ENCODE measurements around the gene MAML2. TPM values are rescaled to one million over a fixed set of nuclear protein-coding genes. Genes with fewer than 3 reads are reported as not detected.

MAML2 gene
- total RNA-seq, 2 experiments from 2014 or later, result 0.15 to 1.0 TPM

- ChIA-PET POLR2A (interaction anchor here (0.6 to 1.2 kb wide), 2 partner anchors 13 to 226 kb away, joined by 4 read pairs; no protein-coding TSS in a partner anchor), CTCF (ENCODE audit: unreplicated experiment) (interaction anchor here (0.5 to 0.6 kb wide), 2 partner anchors 43 to 70 kb away, joined by 3 read pairs; no protein-coding TSS in a partner anchor)
Measured at GRCh38 chr11:96322775-96323641, 20.0 kb downstream of the MAML2 start.

GRCh38 chr11:96321091-96321490 is 21.9 kb downstream of the MAML2 start:
- Histone ChIP-seq H3K9me3 (ENCODE audit: low read length) (no peaks in the 10 kb centered on the region), H3K36me3 (ENCODE audit: insufficient read depth, low read length) (no peaks in the 10 kb centered on the region), H4K20me1 (ENCODE audit: insufficient read depth, low read length) (no peaks in the 10 kb centered on the region), H3K9me2 (ENCODE audit: insufficient read depth, low read length) (no peaks in the 10 kb centered on the region), H3K4me2 (ENCODE audit: low read length) (no peak overlapping the region), H3K79me2 (ENCODE audit: insufficient read depth, low read depth, low read length) (no peaks in the 10 kb centered on the region), H3K27ac (ENCODE audit: low read depth, low read length, poor library complexity, severe bottlenecking) (no peak overlapping the region), H3K4me1 (ENCODE audit: insufficient read depth, low read length, poor library complexity, severe bottlenecking) (no peaks in the 10 kb centered on the region), H3K4me3 (ENCODE audit: low read depth, low read length, poor library complexity, severe bottlenecking) (no peak overlapping the region), H2AFZ (ENCODE audit: low read length) (no peak overlapping the region)
- ChIA-PET CTCF (ENCODE audit: unreplicated experiment) (no interaction called here), POLR2A (interaction anchor here (0.7 kb wide), 2 partner anchors 16 to 347 kb away, joined by 3 read pairs; no protein-coding TSS in a partner anchor)
- intact Hi-C loops (cut with micrococcal nuclease; ENCODE audit: unreplicated experiment), result no loop called here
- no peak for DNase-seq (ENCODE audit: low spot score)
- no TSS peak for BruUV-seq (replicated peaks)
- TF ChIP-seq EZH2phosphoT487 (IDR thresholded peaks at IDR 0.05; ENCODE audit: borderline replicate concordance, low read depth, low read length) (no peak), CTCF (conservative IDR thresholded peaks at IDR 0.05; ENCODE audit: low read length) (no peak)

More at GRCh38 chr11:96322775-96323641, 20.0 kb downstream of the MAML2 start:
- Histone ChIP-seq H3K79me2 (ENCODE audit: insufficient read depth, low read depth, low read length) (no peaks in the 10 kb centered on the region), H3K36me3 (ENCODE audit: insufficient read depth, low read length) (no peaks in the 10 kb centered on the region), H3K4me3 (ENCODE audit: low read depth, low read length, poor library complexity, severe bottlenecking) (no peak overlapping the region), H2AFZ (ENCODE audit: low read length) (no peak overlapping the region), H3K9me3 (ENCODE audit: low read length) (no peaks in the 10 kb centered on the region), H3K9me2 (ENCODE audit: insufficient read depth, low read length) (no peaks in the 10 kb centered on the region), H3K4me2 (ENCODE audit: low read length) (no peak overlapping the region), H3K27ac (ENCODE audit: low read depth, low read length, poor library complexity, severe bottlenecking) (no peak overlapping the region), H4K20me1 (ENCODE audit: insufficient read depth, low read length) (no peaks in the 10 kb centered on the region), H3K4me1 (ENCODE audit: insufficient read depth, low read length, poor library complexity, severe bottlenecking) (no peaks in the 10 kb centered on the region)
- TF ChIP-seq EZH2phosphoT487 (IDR thresholded peaks at IDR 0.05; ENCODE audit: borderline replicate concordance, low read depth, low read length), result no peak
- TF ChIP-seq CTCF (conservative IDR thresholded peaks at IDR 0.05; ENCODE audit: low read length), result no peak
- DNase-seq (ENCODE audit: low spot score), result no peak
- intact Hi-C loops (cut with micrococcal nuclease; ENCODE audit: unreplicated experiment), result no loop called here
- no TSS peak for BruUV-seq (replicated peaks)
